Glomerular visceral epithelial cell (primary cell): ENCODE measurements around the gene LPP.

ENCODE experiments used
- DNase-seq: peaks from one replicate; pipeline ENCODE4 v3.0.0-alpha.2; 2016; ENCODE audit errors: extremely low spot score

Gene LPP

DNA sequence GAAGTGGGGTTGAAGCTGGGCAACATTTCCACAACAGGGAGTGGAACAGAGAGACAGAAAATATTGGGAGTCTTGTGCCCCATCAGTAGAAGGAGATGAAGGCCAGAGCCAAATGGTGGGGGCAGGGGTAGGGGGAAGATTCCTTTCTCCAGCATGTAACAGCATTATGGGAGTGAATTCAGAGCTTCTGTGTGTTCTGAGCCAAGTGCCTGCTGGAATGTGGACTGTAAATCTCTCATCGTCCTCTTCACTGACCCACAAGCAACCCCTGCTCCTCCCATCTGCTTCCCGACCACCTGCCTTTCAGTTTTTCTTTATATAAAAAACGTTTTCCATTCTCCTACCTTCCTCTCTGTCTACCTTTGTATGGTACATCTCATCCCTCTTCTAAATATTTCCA, 673.6 kb downstream of the LPP start:
- no peak for DNase-seq

DNA sequence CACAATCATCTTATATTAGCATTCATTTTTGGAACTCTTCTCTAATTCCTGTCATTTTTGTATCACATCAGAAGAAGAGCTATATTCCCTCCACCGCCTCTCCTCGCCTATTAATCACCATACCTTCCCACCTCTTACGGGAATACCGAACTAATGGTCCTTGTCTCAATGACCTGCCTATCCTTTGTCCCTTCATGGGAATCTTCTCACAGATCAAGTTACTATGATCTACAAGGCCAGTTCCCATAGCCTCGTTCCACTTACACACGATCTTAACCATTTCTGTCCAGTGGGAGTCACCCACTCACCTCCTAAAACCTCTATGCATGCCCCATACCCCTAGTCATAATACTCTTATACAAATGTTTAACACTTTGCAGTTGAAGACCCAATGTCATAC, 675.2 kb downstream of the LPP start:
- DNase-seq: no peak

DNA sequence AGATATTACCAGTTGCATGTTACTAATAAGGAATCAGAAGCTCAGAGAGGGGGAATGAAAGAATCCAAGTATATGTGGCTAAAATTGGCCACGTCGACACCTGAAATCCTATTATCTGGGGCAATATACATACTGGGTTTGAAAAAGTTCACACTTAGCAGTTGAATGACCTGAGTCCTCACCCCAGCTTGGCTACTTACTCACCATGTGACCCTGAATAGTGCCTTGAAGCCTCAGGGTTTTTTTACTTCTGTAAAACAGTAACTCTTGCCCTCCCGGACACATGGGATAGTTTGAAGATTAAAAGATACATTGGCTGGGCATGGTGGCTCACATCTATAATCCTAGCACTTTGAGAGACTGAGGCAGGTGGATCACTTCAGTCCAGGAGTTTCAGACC, 675.6 kb downstream of the LPP start:
- no peak for DNase-seq

DNA sequence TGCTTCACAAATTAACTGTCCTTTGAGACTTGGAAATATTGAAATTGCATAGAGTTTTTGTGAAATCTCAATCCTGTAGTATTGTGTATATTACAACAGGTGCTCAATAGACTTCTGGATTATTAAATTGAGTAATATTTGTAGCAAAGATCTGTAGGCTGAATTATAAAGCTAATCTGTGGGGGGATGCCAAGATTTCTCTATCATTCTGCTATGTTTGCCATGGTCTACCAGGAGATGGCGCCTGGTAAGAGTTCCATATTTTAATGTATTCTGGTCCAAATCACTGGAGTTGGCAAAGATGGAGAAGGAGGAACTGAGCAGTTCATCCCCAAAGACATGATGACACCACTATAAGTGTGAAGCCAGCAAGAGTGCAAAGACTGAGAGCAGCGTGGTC, 676.9 kb downstream of the LPP start:
- no peak for DNase-seq

DNA sequence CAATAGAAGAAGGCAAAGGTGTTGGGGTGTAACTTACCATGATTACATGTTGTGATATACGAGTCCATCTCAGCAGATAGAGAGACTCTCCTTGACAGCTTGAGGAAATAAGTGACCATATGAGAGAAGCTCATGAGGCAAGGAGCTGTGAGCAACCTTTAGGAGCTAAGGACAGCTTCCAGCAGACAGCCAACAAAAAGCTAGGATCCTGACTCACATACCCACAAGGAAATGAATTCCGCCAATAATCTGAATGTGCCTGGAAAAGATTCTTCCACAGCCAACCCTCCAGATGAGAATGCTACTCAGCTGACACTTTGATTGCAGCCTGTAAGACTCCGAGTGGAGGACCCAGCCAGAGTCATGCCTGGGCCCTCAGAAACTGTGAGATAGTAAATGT, 678.2 kb downstream of the LPP start:
- no peak for DNase-seq

DNA sequence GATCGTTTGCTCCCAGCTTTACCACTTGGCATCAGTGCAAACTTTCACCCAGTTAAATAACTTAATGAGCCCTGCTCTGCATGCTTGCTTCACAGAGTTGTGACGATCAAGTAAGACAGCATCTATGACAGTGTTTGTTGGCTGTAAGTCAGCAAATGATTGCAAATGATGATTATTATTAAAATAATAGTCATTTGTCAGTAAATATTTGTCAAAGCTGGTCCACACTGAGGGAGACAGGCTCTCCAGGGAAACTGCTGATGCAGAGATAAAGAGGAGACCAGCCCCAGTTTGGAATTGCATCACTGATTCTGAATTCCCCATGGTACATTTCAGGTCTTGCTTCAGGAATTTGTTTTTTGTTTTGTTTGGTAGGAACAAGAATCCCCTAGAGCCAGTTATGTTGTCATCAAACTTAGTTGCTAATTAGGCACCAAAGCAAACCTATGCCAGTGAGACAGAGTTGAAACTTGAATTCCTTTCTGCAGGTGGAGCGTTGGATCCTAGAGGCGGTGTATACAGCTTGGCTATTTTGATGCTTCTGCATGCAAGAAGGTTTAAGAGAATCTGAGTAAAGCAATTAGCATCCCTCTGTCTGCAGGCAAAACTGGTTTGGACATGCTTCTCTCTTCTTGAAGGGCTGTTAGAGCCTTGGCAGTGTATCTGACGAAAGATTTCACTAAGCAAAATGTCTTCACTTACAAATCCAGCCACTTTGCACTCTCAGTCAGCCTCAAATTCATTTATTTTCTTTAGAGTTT, 679.2 kb downstream of the LPP start:
- DNase-seq: no peak

DNA sequence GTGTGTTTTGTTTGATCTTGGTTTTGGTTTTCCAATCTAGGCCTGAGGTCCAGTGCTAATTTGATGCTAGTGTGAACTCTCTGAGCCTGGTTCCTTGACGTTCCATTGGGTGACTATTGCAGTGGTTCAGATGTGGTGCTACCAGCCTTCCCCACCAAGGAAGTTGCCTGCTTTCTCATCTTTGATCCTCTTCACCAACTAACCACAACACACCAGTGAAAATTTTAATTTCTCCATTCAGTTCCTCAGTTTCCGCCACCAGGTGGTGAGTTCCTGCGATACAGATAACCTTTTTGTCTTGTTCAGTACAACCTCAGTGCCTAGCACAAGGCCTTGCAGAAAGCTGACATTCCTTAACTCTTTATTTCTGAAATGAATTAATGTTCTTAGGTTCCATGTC, 680.4 kb downstream of the LPP start:
- DNase-seq: no peak

DNA sequence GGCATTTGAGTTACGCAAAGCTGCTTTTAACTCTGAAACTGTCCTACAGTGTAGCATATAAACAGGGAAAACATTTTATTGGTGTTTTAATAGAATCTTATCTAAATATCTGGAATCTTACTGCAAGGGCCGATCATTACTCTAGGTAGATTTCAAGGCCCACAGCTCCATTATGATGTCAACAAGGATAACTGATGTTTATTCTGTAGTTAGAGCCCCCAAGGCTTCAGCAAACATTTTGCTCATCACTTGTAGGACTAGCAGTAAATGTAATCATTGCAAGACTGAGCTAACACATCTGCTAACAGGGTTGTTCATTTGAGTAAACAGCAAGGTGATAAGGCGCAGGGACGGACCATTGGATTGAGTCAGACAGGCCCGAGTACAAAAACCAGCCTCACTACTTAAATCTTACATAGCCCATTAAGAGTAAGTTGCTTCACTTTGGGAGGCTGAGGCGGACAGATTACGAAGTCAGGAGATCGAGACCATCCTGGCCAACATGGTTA, 685.3 kb downstream of the LPP start:
- no peak for DNase-seq

DNA sequence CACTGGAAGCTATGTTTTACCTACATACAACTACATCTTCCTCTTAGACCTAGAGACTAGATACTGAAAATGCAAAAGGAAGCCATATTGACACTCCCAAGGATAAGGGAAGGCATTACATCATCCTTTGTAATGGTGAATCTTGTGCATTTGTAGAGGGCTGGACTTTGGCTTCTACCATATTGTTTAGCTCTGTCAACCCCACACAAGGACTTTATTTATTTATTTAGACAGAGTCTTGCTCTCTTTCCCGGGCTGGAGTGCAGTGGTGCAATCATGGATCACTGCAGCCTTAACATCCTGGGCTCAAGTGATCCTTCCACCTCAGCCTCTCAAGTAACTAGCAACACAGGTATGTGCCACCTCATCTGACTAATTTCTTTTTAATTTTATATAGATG, 686.3 kb downstream of the LPP start:
- no peak for DNase-seq

DNA sequence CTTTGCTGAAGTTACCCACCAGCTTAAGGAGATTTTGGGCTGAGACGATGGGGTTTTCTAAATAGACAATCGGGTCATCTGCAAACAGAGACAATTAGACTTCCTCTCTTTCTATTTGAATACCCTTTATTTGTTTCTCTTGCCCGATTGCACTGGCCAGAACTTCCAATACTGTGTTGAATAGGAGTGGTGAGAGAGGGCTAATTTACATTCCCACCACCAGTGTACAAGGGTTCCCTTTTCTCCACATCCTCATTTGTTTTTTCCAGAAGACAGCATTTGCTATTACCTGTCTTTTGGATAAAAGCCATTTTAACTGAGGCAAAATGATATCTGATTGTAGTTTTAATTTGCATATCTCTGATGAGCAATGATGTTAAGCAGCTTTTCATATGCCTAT, 687.9 kb downstream of the LPP start:
- DNase-seq: no peak

DNA sequence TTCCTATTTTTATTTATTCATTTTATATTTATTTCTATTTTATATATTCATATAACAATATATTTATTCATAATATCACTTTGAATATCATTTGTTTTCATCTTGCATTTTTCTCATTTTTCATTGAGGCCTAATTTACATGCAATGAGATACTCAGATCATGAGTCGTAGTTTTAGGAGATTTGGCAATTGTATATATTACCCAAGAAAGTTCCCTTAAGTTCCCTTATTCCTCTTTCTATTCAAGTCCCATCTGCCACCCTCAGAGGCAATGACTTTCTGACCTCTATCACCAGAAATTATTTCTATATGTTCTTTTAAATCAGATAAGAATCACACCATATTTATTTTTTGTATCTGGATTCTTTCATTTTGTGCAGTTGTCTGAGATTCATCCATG, 688.7 kb downstream of the LPP start:
- DNase-seq: no peak

DNA sequence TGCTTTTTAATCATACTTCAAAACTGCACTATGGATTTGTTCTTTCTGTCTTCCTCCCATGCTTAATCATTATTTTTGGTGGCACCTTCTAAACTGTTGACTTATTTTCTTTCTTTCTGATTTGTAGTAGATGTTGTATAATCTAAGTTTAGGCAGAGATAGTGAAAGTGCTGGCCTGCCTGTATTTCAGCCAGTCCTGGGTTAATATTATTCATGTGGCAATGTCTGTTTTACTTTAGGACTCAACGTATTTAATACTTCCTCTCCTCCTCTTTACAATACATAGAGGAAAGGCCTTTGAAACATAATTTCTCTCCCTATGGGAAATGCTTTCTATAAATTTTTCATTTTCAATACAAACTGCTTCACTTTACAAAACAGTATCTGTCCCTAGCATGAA, 690.1 kb downstream of the LPP start:
- DNase-seq: no peak

DNA sequence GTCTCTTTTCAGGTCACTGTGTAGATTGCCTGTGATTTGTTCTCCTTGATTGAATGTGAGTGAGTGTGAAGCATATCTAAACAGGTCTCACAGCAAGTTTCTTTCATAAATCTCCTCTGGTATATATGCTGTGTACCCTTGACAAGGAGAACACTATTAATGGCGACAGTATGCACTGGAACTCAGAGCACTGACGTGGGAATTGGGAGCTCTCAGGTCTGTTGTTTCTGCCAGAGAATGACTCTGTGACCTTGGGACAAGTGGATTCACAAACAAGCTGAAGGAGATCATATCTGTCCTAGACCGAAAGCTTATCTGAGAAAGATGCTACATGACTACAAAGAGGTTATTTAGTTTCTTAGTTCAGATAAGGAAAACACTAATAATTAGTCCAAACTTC, 691.6 kb downstream of the LPP start:
- no peak for DNase-seq

DNA sequence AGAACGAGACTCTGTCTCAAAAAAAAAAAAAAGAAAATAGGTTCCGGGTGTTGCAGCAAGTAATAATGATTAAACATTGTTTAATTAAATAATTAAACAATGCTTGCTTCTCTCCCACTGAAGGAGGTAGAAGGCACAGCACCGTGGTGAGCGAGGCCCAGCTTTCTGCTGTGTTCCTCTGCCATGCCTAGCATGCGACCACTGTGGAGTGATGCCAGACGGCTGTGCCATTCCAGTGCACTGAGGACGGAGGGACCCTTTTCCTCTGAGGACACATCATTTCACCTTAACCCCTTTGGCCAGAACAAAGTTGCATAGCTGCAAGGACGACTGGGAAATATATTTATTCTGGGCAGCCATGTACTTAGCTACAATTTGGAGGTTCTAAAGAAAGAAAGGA, 695.0 kb downstream of the LPP start:
- DNase-seq: no peak

DNA sequence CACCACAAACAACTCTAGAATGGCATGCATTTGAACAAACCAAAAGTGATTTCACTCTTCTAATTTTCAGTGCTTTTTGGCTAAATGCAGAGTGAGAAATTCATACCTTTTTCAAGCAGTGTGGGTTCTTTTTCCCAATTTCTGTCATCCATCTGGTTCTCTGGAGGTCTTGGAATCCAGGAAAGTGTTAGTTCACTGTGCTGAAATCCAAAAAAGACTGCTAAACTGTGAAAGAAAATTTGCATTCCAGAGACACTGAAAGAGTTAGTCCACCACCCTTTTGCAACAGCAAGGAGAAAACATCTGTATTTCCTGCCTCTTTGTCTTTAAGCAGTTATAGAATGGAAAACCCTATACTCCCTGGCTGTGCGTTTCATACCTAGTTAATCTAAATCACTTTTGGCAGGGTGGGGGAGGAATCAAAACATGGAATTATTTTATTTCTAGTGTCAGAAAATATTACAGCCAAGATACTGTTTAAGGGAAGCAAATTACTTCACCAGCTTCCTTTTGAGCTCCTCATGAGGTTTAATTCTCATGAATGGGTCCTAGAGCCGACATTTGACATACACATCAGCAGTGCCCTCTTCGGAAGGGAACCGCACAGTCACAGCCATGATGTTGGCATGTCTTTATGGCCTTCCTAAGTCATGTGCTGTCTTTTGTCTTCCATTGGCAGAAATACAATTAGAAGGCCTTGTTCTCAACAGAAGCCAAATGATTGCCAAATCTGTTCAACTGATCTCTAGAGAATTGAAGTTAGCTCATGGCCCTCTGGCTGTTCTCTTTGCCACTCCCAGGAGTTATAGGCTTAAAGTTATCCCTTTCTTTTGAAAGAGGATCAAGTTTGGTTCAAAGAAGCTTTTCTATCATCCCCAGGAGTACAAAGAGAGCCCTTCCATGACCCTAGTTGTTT, 700.2 kb downstream of the LPP start:
- no peak for DNase-seq

DNA sequence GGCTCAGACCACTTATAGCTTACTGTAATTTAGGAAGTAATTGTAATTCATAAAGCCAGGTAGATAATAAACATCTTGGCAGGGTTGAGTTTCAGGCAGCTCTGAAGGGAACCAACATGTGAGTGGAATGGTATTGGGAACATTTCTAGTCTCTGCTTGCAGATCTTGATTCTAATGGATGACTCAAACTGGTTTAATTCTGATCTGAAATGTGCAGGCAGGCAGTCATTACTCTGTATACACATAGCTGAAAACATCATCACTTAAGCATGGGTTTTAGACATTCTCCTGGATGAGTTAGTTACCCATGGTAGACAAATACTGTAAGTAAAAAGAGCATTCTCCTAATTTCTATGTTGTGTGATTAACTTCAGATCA, 700.8 kb downstream of the LPP start:
- no peak for DNase-seq

DNA sequence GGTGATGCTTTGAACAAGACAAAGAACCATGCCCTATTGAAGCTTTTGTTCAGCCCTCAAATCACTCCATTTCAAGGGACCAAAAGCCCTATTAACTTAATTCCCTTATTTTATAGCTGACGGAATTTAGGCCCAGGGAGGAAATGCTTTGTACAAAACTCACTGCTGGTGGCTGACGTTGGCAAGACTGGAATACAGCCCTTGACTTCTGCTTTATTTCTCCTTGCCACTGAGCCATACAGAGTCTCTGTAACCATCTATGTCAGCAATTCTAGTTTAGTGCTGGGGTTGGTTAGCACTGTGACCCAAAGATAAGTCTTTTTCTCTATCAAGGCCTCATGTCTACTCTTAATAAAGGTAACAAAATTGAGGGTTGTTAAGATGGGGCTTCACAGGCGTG, 701.7 kb downstream of the LPP start:
- DNase-seq: no peak

DNA sequence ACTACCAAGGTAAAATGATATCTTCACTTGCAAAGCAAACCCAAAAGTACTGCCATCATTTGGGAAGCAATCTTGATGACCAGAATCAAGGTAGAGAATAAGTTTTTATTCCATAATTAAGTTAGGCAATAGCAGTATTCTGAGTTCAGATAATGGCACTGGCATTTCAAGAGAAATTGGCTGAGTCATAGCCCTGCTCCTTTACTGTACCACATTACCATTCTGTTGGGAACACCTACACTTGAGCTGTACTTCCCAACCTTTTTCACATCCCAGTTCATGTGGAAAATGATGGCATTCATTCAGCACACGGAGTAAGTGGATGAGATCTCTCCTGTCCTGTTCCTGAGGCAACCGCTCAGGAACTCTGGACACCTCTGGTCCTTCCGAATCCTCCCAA, 706.2 kb downstream of the LPP start:
- no peak for DNase-seq

DNA sequence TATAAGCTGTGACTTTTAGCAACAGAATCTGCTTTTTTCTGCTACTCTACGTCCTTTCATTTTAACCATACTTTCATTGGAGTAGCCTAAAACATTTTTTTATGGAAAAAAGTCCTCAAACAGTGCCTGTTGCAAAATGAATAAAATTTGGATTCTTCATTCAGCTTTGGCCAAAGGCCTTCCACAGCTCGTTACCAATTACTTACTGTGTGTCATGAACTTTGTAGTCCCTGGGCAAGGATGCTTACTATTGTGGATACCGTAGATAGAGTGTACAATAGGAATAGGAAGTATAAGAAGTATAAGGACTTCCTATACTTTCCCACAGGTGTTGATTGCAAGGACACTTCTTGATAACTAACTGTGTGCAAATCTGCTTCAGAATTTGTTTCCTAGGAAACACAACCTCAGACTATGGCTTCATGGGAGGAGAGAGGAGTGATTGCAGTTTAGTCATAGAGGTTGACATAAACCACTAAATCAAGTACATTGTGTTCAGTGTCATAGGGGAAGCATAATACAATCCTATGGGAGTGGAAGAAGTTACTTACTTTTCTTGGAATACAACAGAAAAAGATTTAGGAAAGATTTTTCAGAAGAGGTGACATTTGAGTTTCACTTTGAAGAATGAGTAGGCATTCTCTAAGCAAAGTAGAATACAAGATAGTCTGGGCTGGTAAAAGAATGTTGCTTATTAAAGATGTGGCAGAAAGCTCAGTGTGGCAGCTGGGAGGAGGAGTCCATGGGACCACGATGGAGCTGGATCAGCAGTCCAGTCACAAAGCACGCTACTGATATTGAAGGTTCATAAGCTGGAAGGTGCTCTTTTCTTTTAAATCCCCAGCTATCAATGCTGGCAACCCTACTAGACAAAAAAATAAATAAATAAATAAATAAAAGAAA, 708.1 kb downstream of the LPP start:
- peak; percentile 25 for DNase-seq

DNA sequence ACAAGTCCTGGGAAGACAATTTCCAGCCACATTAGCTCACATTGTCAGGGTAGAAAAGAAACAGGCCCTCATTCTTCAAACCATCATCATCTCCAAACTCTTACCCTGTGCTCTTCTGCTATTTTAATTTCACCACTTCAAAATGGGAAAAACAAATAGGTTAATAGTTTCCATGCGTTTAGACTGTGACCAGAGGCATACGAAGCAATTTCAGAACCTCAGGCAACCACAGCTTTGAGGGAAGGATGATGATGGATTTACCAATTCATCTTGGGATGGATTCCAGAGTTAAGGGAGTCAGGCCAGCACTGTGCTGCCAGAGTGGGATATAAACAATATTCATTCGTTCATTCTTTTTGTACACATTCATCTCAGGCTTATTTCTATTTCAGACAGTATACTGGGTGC, 710.0 kb downstream of the LPP start:
- no peak for DNase-seq

DNA sequence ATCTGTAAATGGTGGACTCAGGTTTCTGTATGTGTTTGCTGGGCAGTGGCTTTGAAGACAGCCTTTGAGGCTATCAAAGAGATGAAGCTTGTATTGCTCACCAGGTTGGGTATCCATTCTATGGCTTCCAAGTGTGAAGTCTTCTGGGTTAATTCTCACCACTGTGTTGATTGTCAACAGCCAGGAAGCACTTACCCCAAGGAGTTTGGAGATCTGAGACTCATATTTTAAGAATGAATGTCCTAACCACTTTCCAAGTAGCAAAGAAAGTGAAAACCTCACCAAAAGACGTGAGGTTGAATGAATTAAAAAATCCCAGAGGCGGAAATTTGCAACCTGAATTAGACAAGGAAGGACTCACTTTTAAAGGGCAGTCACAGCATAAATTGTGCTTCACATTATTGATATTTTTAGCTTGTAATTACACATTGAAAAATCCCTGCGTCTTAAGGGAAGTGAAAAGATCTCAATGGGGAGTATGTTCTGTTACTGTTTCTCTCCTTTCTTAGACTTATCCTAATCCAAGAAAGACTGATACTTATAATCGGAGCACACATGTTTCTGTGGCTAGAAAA, 713.8 kb downstream of the LPP start:
- DNase-seq: no peak

DNA sequence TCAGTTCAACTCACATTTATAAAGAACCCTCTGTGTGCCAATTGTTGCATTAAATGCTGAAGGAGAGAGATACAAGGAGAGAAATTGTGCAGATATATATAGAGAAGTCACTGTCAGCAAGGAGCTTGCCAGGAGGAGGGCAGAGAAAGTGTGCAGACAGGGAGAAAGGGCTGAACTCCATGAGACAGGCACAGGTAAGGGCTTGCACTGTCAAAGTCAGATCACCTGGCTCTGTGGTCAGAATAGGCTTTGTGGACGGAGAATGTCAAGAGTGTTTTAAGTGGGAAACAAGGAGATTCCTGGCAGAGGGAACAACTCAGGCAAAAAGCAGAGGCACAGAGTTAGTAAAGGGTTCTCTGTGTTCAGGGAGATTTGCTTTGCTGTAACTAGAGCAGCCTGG, 714.8 kb downstream of the LPP start:
- DNase-seq: no peak
